ENCODE measurements around the gene UFSP2.

Gene UFSP2, protein sequence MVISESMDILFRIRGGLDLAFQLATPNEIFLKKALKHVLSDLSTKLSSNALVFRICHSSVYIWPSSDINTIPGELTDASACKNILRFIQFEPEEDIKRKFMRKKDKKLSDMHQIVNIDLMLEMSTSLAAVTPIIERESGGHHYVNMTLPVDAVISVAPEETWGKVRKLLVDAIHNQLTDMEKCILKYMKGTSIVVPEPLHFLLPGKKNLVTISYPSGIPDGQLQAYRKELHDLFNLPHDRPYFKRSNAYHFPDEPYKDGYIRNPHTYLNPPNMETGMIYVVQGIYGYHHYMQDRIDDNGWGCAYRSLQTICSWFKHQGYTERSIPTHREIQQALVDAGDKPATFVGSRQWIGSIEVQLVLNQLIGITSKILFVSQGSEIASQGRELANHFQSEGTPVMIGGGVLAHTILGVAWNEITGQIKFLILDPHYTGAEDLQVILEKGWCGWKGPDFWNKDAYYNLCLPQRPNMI
- 9.7 to 20.1 reads per million in 2 donors for total RNA-seq

DNA sequence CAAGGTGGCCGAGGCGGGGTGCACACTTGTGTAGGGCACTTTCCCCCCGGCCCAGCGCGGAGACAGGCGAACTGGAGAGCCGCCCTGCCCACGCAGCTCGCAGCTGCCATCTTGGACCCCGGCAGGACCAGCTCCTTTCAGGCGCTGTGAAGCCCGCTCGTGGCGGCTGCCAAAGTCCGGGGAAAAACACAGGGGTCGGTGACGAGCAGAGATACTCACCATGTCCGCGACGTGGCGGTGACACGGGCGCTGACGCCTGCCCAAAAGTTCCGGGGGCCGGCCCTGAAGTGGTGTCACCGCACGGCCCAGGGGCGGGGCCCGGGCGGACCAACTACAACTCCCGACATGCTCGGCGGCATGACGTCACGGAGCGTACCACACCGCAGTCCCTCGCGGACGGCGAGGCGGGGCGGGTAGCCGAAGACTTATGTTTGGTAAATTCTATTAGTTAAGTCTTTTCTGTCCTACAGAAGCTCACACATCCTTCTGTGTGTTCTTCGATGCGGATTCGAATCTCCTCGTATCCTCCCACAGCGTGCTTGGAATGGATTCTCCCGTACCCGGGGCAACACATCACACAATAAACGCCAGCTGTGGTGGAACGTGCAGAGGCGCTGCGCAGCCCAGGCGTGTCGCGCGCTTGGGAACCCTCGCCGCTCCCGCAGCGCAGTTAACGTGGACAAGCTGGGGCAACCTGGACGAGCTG, at the start of gene UFSP2:
UFSP2 (minus strand) TSS at position 318 of the 706 bp plus-strand sequence; CDS start at position 222, 96 bp downstream.
- DNase-seq = peak; percentile 72 to 92 (median 84)

GRCh38 chr4:185473247-185473646, 47.5 kb upstream of the UFSP2 start:
- DNase-seq = no peak

- no peak for DNase-seq
Measured at GRCh38 chr4:185472103-185472542, 46.4 kb upstream of the UFSP2 start.

- peak; percentile 77 to 90 (median 85) for DNase-seq
Measured at GRCh38 chr4:185471235-185472102, 45.7 kb upstream of the UFSP2 start, which contains the start of gene CCDC110. TSS of gene CCDC110 (minus strand) at chr4:185471733. CDS start at chr4:185471683, 50 bp downstream.

GRCh38 chr4:185470501-185471195, 44.9 kb upstream of the UFSP2 start:
- peak in 4 of 5 experiments; percentile 18 to 46 (median 40) for DNase-seq

DNA sequence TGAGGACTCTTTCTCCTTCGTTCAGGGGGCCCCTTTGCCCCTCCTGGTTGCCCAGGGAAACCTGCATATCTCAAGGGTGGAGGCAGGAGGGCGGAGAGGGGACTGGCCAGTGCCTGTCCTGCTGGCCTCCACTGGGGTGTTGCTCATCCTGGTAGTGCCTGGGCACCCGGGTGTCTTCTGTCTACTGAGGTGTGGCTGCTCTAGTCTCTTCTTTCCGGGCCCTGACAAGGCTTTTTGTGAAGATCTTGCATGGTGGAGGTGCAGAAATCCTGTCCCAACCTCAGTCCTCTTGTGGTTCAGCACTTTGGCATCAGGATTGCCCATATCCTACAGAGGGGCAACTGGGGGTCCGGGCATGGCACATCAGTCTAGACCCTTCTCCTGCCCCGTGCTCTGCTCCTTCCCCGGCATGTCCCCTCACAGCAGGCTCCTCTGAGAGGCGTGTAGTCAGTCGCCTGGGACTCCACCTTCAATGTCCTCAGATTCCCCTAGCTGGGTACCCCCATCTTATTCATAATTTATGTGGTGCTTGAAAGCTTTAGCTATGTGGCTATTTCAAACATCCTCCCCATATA, 43.9 kb upstream of the UFSP2 start:
- no peak for DNase-seq

DNA sequence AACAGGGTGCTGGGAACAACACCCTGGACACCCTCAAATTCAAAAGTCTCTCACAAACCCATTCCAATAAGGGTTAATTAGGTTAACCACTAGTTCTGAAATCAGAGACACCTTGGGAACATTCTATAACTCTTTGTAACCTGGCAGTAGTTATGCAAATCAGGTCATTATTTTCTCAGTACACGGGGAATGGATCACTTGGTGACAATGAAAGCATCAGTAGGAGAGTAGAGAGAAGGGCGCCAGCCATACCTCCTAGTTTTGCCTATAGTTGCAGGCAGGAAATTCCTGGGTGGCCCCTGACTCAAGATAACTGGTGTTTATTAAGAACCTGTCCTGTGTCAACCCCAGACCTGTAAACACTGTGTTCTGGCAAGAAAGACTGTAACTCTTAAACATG, 43.2 kb upstream of the UFSP2 start:
- DNase-seq = no peak

GRCh38 chr4:185467991-185468390, 42.2 kb upstream of the UFSP2 start:
- no peak for DNase-seq

- no peak for DNase-seq
Measured at GRCh38 chr4:185467101-185467500, 41.3 kb upstream of the UFSP2 start.

GRCh38 chr4:185465707-185466106, 39.9 kb upstream of the UFSP2 start:
- no peak for DNase-seq

- no peak for DNase-seq
Measured at GRCh38 chr4:185464887-185465286, 39.1 kb upstream of the UFSP2 start.

DNA sequence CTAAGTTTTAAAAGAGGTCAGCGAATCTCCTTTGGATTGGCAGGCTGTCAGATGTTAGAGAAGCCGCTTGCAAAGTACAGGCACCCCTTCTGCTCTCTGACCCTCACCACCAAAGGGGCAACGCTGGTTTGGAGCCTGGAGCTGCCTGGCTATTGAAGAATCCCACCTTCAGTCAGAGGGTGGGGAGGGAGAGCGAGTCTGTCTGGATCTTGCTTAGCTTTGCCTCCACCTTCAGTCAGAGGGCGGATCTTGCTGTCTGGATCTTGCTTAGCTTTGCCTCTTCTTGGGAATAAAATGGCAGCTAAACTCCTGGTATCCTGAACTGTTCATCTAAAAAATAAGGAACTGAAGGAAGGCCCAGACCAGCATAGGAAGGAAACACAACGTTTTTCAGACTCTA, 38.4 kb upstream of the UFSP2 start:
- no peak for DNase-seq

GRCh38 chr4:185463541-185463940, 37.8 kb upstream of the UFSP2 start:
- no peak for DNase-seq

DNA sequence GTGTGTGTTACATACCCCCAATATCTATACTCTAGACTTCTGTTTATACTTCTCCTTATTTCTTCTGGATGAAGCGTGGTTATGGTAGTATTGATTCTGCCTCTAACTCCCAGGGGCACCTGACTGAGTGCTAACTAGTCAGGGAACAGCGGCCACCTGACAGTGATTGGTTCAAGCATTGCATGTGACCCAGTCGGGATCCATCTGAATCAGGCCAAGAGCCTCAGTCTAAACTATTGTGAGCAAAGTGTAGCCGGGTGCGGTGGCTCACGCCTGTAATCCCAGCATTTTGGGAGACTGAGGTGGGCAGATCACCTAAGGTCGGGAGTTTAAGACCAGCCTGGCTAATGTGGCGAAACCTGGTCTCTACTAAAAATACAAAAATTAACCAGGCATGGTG, 35.8 kb upstream of the UFSP2 start:
- DNase-seq = no peak

DNA sequence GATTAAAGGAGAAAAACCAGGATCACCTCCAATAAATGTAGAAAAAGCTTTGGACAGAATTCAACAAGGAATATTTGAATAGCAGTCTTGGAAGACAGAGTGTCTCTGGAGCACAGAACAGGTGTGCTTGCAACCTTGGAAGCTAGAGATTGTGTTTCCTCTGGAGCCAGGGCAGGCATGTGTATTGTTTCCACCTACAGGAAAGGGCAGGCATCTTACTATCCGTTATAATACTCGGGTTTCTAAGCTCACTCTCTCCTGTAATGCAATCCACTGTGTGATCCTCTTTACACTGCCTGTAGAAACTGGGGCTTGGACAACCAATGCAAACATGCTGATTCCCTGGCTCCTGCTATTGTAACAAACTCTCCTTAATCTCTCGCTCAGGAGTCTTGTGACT, 31.4 kb upstream of the UFSP2 start:
- no peak for DNase-seq

DNA sequence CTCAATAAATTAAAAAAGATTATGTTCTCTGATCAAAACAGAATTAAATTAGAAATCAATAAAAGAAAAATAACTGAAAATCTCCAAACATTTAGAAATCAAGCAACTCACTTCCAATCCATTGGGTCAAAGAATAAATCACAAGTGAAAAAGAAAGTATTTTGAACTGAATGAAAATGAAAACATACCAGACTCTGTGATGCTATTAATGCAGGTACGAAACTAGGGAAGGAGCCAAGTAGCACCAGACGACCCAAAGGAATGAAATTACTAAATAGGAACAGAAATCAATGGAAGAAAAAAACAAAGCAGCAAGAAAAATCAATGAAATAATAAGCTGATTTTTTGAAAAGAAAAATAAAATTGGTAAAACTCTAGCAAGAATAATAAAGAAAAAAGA, 30.4 kb upstream of the UFSP2 start:
- DNase-seq = no peak

DNA sequence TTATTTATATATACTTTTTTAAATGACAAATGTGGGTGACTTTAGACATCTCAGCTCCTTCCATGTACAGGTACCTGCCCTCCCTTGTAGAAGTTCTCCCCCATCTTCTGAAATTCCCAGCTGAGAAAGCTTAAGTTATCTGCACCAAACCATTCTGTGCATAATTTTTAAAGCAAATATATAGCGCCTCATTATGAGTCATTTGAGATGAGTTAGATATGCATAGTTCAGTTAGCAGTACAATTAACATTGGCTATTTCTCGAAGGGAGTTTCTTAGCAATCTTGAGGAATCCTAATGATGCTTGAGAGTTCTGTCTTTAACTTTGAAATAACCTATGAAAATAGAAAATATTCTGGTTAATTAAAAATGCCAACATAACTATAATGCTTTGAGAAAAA, 19.4 kb upstream of the UFSP2 start:
- no peak for DNase-seq

DNA sequence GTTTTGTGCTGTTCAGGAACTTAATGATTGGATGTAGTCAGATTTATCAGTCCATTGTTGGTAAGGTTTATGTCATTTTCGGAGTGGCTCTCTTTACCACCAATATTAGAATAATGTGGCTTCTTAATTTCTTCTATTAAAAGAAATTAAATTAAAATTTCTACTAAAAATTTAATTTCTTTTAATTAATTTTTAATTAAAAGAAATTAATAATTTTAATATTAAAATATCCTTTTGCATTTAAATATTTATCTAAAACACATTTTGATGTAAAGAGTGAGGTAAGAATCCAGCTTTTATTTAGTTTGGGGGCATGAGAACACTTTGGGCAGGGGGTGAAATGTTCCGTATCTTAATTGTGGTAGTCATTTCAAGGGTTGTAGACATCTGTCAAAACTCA, 15.7 kb upstream of the UFSP2 start:
- DNase-seq = no peak

DNA sequence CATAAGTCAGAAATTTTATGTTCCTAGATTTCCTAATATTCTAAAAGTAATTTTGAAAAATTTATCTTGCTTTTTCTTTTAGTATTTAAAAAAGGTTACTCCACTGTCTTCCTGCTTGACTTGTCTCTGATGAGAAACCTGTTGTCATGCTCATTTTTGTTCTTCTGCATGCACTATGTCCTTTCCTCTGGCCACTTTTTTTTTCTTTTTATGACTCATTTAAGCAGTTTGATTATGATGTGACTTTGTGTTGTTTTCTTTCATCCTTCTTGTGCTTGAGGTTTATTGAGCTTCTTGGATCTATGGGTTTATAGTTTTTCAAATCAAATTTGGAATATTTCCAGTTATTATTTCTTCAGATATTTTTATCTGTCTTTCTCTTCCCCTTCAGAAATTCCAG, 12.0 kb upstream of the UFSP2 start:
- DNase-seq = peak in 1 of 5 experiments; percentile 20

DNA sequence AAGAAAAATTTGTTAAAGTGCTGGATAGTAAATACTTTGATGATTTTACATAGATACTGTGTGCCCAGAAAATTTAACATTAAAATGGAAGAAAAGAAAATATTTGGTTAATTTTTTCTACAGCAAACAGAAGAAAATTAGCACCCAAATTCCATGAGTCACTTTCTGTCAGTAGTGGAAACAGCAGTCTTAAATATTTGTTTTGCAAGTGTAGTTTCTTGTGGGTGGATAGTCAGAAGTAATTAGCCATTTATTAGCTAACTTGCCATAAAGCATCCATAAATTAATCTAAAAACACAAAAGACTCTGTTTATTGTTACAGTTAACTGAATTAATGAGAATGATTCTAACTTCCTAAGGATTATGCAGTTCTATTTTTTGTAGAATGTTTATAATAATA, 9.7 kb upstream of the UFSP2 start:
- DNase-seq = no peak

- no peak for DNase-seq
Measured at GRCh38 chr4:185429660-185430059, 3.9 kb upstream of the UFSP2 start.

Data from T-helper 2 cell (primary cell).